ENCODE results near the gene DDIT4. TPM values are rescaled to one million over a fixed set of nuclear protein-coding genes. Genes with fewer than 3 reads are reported as not detected.

Gene DDIT4
- total and polyA plus RNA-seq, 2 of the 8 experiments (the other 6 are each of a cell fraction or from before 2014, with no cell fraction given) = 47.4 to 108 TPM

GRCh38 chr10:72238392-72239175, 35.1 kb upstream of the DDIT4 start (continued):
- TF ChIP-seq ZNF274 (IDR thresholded peaks at IDR 0.05; ENCODE audit: borderline replicate concordance, extremely low read depth, low read length) = no peak
- no peak for TF ChIP-seq KDM4A (IDR thresholded peaks at IDR 0.05; ENCODE audit: low read depth, low read length, severe bottlenecking)
- TF ChIP-seq JUN (IDR thresholded peaks at IDR 0.05; ENCODE audit: low read depth, low read length) = no peak
- no peak for TF ChIP-seq RFX5 (IDR thresholded peaks at IDR 0.05; ENCODE audit: borderline replicate concordance, low read depth, low read length)
- TF ChIP-seq HDAC2 (IDR thresholded peaks at IDR 0.05; ENCODE audit: borderline replicate concordance in 1 of 2, low read depth in 2 of 2, low read length in 2 of 2) = no peak
- no peak for TF ChIP-seq CBX8 (IDR thresholded peaks at IDR 0.05; ENCODE audit: borderline replicate concordance, low read depth, low read length)

Data from H1 (cell line).